B cell (primary cell): ENCODE measurements around the gene GABPB1. TPM values are rescaled to one million over a fixed set of nuclear protein-coding genes. Genes with fewer than 3 reads are reported as not detected.

ENCODE experiments used
- ATAC-seq: fragments of 200-7000 bp; cut with Tn5 transposase; one replicate; pipeline ENCODE4 v1.10.0; 2021; ENCODE audit warnings: low read depth, mild to moderate bottlenecking, moderate number of reproducible peaks, moderate library complexity
- CTCF ChIA-PET: fragments of 350-600 bp; sonication (Branson Sonifier 250); formaldehyde crosslinking; loops from one replicate; lab custom pipeline; 2021; ENCODE audit warnings: antibody characterized with exemption, inconsistent platforms; lab: Charles Lee
- POLR2A ChIA-PET: fragments of 350-600 bp; sonication (Branson Sonifier 250); formaldehyde crosslinking; loops from one replicate; lab custom pipeline; 2021; ENCODE audit warnings: antibody characterized with exemption; lab: Charles Lee
- DNase-seq: peaks from one replicate; pipeline ENCODE4 v3.0.0; 2013
- H2AFZ ChIP-seq: 2 replicates; pipeline ENCODE4 v1.6.1; 2012; ENCODE audit warnings: mild to moderate bottlenecking, low read depth, low read length; ENCODE audit not compliant: insufficient read depth, poor library complexity, severe bottlenecking
- H3K27ac ChIP-seq, 2 donors: 1 replicate in 1 of 2; 2 replicates in 1 of 2; pipeline ENCODE4 v1.5.1; 2012 to 2013; ENCODE audit warnings: low read length in 2 of 2, mild to moderate bottlenecking in 2 of 2, moderate library complexity in 1 of 2
- H3K27me3 ChIP-seq, 4 experiments: fragments of 200-600 bp in 1 of 4; sonication (generic) in 1 of 4; replicated peaks in 1 of 4; 1 replicate in 2 of 4; 2 replicates in 2 of 4; pipeline versions ENCODE4 v1.6.1 to v1.7.0; 2013 to 2016; ENCODE audit warnings: low read length in 3 of 4, mild to moderate bottlenecking in 2 of 4, mixed read lengths in 1 of 4, moderate library complexity in 1 of 4; ENCODE audit not compliant: insufficient read depth in 4 of 4, control insufficient read depth in 3 of 4; ENCODE audit errors: control extremely low read depth in 1 of 4
- H3K36me3 ChIP-seq, 2 experiments: replicated peaks in 1 of 2; 1 replicate in 1 of 2; 2 replicates in 1 of 2; pipeline versions ENCODE4 v1.6.1 to v1.7.1; 2013; ENCODE audit warnings: low read length in 1 of 2; ENCODE audit not compliant: insufficient read depth in 2 of 2, control insufficient read depth in 1 of 2; ENCODE audit errors: control extremely low read depth in 1 of 2, extremely low read depth in 1 of 2
- H3K4me1 ChIP-seq, 2 donors: fragments of 200-600 bp in 1 of 2; sonication (generic) in 1 of 2; 1 replicate in 1 of 2; 2 replicates in 1 of 2; pipeline versions ENCODE4 v1.5.1 to v1.6.1; 2013 to 2017; ENCODE audit warnings: low read length in 2 of 2; ENCODE audit not compliant: control insufficient read depth in 2 of 2, insufficient read depth in 2 of 2
- H3K4me2 ChIP-seq: replicated peaks from 2 replicates; pipeline ENCODE3; 2012; ENCODE audit warnings: mild to moderate bottlenecking, low read depth, low read length; ENCODE audit not compliant: poor library complexity, severe bottlenecking
- H3K4me3 ChIP-seq, 5 experiments: fragments of 200-600 bp in 1 of 5; sonication (generic) in 1 of 5; 1 replicate in 3 of 5; 2 replicates in 2 of 5; pipeline versions ENCODE4 v1.5.1 to v1.7.0; 2011 to 2016; ENCODE audit warnings: low read length in 4 of 5, mild to moderate bottlenecking in 4 of 5, low read depth in 2 of 5, control low read depth in 1 of 5, moderate library complexity in 1 of 5; ENCODE audit not compliant: insufficient read depth in 1 of 5; ENCODE audit errors: control extremely low read depth in 1 of 5, extremely low read depth in 1 of 5
- H3K79me2 ChIP-seq: fragments of 200-600 bp; sonication (generic); one replicate; pipeline ENCODE4 v1.6.0; 2016; ENCODE audit warnings: low read length; ENCODE audit not compliant: control insufficient read depth, insufficient read depth
- H3K9ac ChIP-seq: fragments of 200-600 bp; sonication (generic); 2 replicates; pipeline ENCODE4 v1.6.1; 2017; ENCODE audit warnings: mild to moderate bottlenecking, low read length, moderate library complexity
- H3K9me3 ChIP-seq, 3 donors: one replicate each; pipeline versions ENCODE4 v1.6.1 to v1.7.1; 2013; ENCODE audit warnings: low read length in 2 of 3; ENCODE audit not compliant: control insufficient read depth in 2 of 3, insufficient read depth in 1 of 3; ENCODE audit errors: control extremely low read depth in 1 of 3
- H4K20me1 ChIP-seq: 2 replicates; pipeline ENCODE4 v1.6.0; 2012; ENCODE audit warnings: mild to moderate bottlenecking, low read length; ENCODE audit not compliant: insufficient read depth, control insufficient read depth, poor library complexity, severe bottlenecking
- H3K27ac Mint-ChIP-seq: one replicate; pipeline ENCODE4 v1.8.0; 2021; ENCODE audit warnings: mixed read lengths
- H3K27me3 Mint-ChIP-seq: one replicate; pipeline ENCODE4 v1.8.0; 2021; ENCODE audit warnings: mixed read lengths
- H3K4me1 Mint-ChIP-seq: one replicate; pipeline ENCODE4 v1.8.0; 2021; ENCODE audit warnings: mixed read lengths
- H3K4me3 Mint-ChIP-seq: one replicate; pipeline ENCODE4 v1.8.0; 2021; ENCODE audit warnings: mixed read lengths
- H3K9me3 Mint-ChIP-seq: one replicate; pipeline ENCODE4 v1.8.0; 2022; ENCODE audit warnings: mixed read lengths; ENCODE audit not compliant: insufficient read depth
- CTCF ChIP-seq: fragments of 200-600 bp; IDR thresholded peaks from one replicate; pipeline ENCODE4 v1.8.0; 2022; ENCODE audit warnings: antibody characterized with exemption, mild to moderate bottlenecking
- EZH2 ChIP-seq: IDR thresholded peaks from 2 replicates; pipeline ENCODE4 v1.6.1; 2012; ENCODE audit warnings: borderline replicate concordance, low read depth, mild to moderate bottlenecking, moderate library complexity, low read length; ENCODE audit not compliant: insufficient read depth, poor library complexity, severe bottlenecking
- WGBS: methylation state at CpG from one replicate; pipeline ENCODE4 v1.1.5; 2013; ENCODE audit warnings: missing lambda C conversion rate; ENCODE audit not compliant: insufficient coverage; 5-methylcytosine and 5-hydroxymethylcytosine counted together
- intact Hi-C: fragments of 100-400 bp; cut with micrococcal nuclease; formaldehyde crosslinking; loops from one replicate; pipeline ENCODE4 v1.10.0; 2022
- polyA plus RNA-seq: library from polyadenylated mRNA; depleted of rRNA; stranded (reverse); fragments of >200 nt; gene quantifications from 2 replicates; pipeline ENCODE4 v1.2.3, GENCODE V29; 2012
- total RNA-seq, 2 donors: library from RNA; stranded (reverse); fragments of 120-200 nt in 1 of 2; gene quantifications; 1 replicate in 1 of 2; 2 replicates in 1 of 2; pipeline versions ENCODE4 v1.2.3 to v1.2.4, GENCODE V29; 2013 to 2022

GABPB1 gene
- total and polyA plus RNA-seq, 2 donors (not counting 1 experiment from before 2014, with no cell fraction given), result 24.1 to 37.1 TPM

- Histone ChIP-seq H3K4me1 (peaks cover 0 to 9% of the 10 kb centered on the region in 2 donors), H3K36me3 (no peaks in the 10 kb centered on the region), H3K9me3 (no peaks in the 10 kb centered on the region), H3K4me3 (no peak overlapping the region), H3K79me2 (no peaks in the 10 kb centered on the region), H4K20me1 (no peaks in the 10 kb centered on the region), H3K27ac (no peak overlapping the region), H3K27me3 (no peaks in the 10 kb centered on the region), H3K4me2 (no peak overlapping the region), H2AFZ (no peak overlapping the region), H3K9ac (no peak overlapping the region)
- Mint-ChIP-seq H3K4me3 (no peak overlapping the region), H3K27me3 (peaks cover 11% of the 10 kb centered on the region), H3K9me3 (no peaks in the 10 kb centered on the region), H3K27ac (no peak overlapping the region), H3K4me1 (peaks cover 9% of the 10 kb centered on the region)
- 90% methylated on average over 3 of the region's 3 CpGs for WGBS
- ChIA-PET POLR2A (no interaction called here), CTCF (no interaction called here)
- TF ChIP-seq CTCF (no peak), EZH2 (no peak)
- ATAC-seq (no peak), DNase-seq (no peak)
- intact Hi-C loops, result no loop called here
Measured at GRCh38 chr15:50261981-50262380, 93.0 kb downstream of the GABPB1 start.

- no peaks in the 10 kb centered on the region for H3K9me3 ChIP-seq
- H3K27me3 Mint-ChIP-seq, result peaks cover 6% of the 10 kb centered on the region
- H3K4me1 Mint-ChIP-seq, result peaks cover 9% of the 10 kb centered on the region
- no peak overlapping the region for H3K4me3 ChIP-seq
- no peaks in the 10 kb centered on the region for H3K79me2 ChIP-seq
- DNase-seq, result no peak
- no peaks in the 10 kb centered on the region for H3K9me3 Mint-ChIP-seq
- CTCF ChIA-PET, result no interaction called here
- H4K20me1 ChIP-seq, result no peaks in the 10 kb centered on the region
- no peak overlapping the region for H3K27ac Mint-ChIP-seq
- POLR2A ChIA-PET, result no interaction called here
- H3K27ac ChIP-seq, result no peak overlapping the region
- H3K4me2 ChIP-seq, result no peak overlapping the region
- no peak for ATAC-seq
- no peak overlapping the region for H3K9ac ChIP-seq
- WGBS, result 64% methylated on average over 1 of the region's 2 CpGs
- no peaks in the 10 kb centered on the region for H3K27me3 ChIP-seq
- peaks cover 0 to 9% of the 10 kb centered on the region in 2 donors for H3K4me1 ChIP-seq
- TF ChIP-seq EZH2 (no peak), CTCF (no peak)
- intact Hi-C loops, result no loop called here
- no peak overlapping the region for H2AFZ ChIP-seq
- H3K36me3 ChIP-seq, result no peaks in the 10 kb centered on the region
- H3K4me3 Mint-ChIP-seq, result no peak overlapping the region
Measured at GRCh38 chr15:50260969-50261496, 94.0 kb downstream of the GABPB1 start.
